IMR-90 (cell line): ENCODE measurements around the gene LEKR1.

Experiments
- BHLHE40 ChIP-seq: fragments of 150-350 bp; IDR thresholded peaks from 2 replicates; pipeline ENCODE4 v1.6.1; 2016; ENCODE audit warnings: mild to moderate bottlenecking, low read depth, low read length
- CEBPB ChIP-seq: IDR thresholded peaks from 2 replicates; pipeline ENCODE4 v1.6.1; 2012; ENCODE audit warnings: low read depth, low read length, improper control_type of control experiment
- MAFK ChIP-seq: IDR thresholded peaks from 2 replicates; pipeline ENCODE4 v1.6.1; 2012; ENCODE audit warnings: low read depth, low read length, improper control_type of control experiment
- MAZ ChIP-seq: IDR thresholded peaks from 2 replicates; pipeline ENCODE4 v1.6.1; 2012; ENCODE audit warnings: low read depth, mild to moderate bottlenecking, low read length, improper control_type of control experiment, moderate library complexity, borderline replicate concordance
- MXI1 ChIP-seq: IDR thresholded peaks from 2 replicates; pipeline ENCODE4 v1.6.1; 2012; ENCODE audit warnings: low read depth, mild to moderate bottlenecking, low read length, moderate library complexity, borderline replicate concordance
- NFE2L2 ChIP-seq: fragments of 150-350 bp; IDR thresholded peaks from 2 replicates; pipeline ENCODE4 v1.6.1; 2016; ENCODE audit warnings: low read depth, mild to moderate bottlenecking, low read length
- POLR2A ChIP-seq: IDR thresholded peaks from 2 replicates; pipeline ENCODE4 v1.6.1; 2012; ENCODE audit warnings: mild to moderate bottlenecking, low read depth, low read length
- RAD21 ChIP-seq: IDR thresholded peaks from 2 replicates; pipeline ENCODE4 v1.6.1; 2012; ENCODE audit warnings: low read length, improper control_type of control experiment
- RCOR1 ChIP-seq: IDR thresholded peaks from 2 replicates; pipeline ENCODE4 v1.6.1; 2012; ENCODE audit warnings: mild to moderate bottlenecking, low read length, improper control_type of control experiment; ENCODE audit not compliant: insufficient replicate concordance
- RFX5 ChIP-seq: IDR thresholded peaks from 2 replicates; pipeline ENCODE4 v1.8.0; 2012; ENCODE audit warnings: low read depth, mild to moderate bottlenecking, low read length, moderate library complexity
- SMC3 ChIP-seq: fragments of 150-350 bp; IDR thresholded peaks from 2 replicates; pipeline ENCODE4 v1.6.1; 2016; ENCODE audit warnings: low read depth, mild to moderate bottlenecking, antibody characterized with exemption, low read length, moderate library complexity
- TF ChIP-seq, protein P1 (sequence below): conservative IDR thresholded peaks from 2 replicates; pipeline ENCODE4 v1.5.1; 2012; ENCODE audit warnings: mild to moderate bottlenecking, low read depth, low read length, improper control_type of control experiment
- TF ChIP-seq, protein P2 (sequence below): fragments of 150-350 bp; IDR thresholded peaks from 2 replicates; pipeline ENCODE4 v1.6.1; 2017; ENCODE audit warnings: mild to moderate bottlenecking, antibody characterized with exemption, low read length, low read depth

- TF ChIP-seq RFX5 (no peak), RAD21 (no peak), BHLHE40 (no peak), SMC3 (no peak), MXI1 (no peak), POLR2A (no peak), RCOR1 (no peak), CEBPB (no peak), MAZ (no peak), MAFK (no peak), NFE2L2 (no peak)
- TF ChIP-seq, protein P1, sequence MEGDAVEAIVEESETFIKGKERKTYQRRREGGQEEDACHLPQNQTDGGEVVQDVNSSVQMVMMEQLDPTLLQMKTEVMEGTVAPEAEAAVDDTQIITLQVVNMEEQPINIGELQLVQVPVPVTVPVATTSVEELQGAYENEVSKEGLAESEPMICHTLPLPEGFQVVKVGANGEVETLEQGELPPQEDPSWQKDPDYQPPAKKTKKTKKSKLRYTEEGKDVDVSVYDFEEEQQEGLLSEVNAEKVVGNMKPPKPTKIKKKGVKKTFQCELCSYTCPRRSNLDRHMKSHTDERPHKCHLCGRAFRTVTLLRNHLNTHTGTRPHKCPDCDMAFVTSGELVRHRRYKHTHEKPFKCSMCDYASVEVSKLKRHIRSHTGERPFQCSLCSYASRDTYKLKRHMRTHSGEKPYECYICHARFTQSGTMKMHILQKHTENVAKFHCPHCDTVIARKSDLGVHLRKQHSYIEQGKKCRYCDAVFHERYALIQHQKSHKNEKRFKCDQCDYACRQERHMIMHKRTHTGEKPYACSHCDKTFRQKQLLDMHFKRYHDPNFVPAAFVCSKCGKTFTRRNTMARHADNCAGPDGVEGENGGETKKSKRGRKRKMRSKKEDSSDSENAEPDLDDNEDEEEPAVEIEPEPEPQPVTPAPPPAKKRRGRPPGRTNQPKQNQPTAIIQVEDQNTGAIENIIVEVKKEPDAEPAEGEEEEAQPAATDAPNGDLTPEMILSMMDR = no peak
- TF ChIP-seq, protein P2, sequence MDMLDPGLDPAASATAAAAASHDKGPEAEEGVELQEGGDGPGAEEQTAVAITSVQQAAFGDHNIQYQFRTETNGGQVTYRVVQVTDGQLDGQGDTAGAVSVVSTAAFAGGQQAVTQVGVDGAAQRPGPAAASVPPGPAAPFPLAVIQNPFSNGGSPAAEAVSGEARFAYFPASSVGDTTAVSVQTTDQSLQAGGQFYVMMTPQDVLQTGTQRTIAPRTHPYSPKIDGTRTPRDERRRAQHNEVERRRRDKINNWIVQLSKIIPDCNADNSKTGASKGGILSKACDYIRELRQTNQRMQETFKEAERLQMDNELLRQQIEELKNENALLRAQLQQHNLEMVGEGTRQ = no peak
Observed at GRCh38 chr3:156973954-156974353, 147.8 kb downstream of the LEKR1 start.
